Activated naive CD8-positive, alpha-beta T cell treated with anti-CD3 and anti-CD28 coated beads, Interleukin-2, amount 10 ng/mL, durations not matched to agents 7 days and 5 days (primary cell): ENCODE data around the gene PPM1E. TPM values are rescaled to one million over a fixed set of nuclear protein-coding genes. Genes with fewer than 3 reads are reported as not detected.

Source experiments
- ATAC-seq: fragments of 150-1000 bp; cut with Tn5 transposase; one replicate; pipeline ENCODE4 v1.10.0; 2021; ENCODE audit warnings: low read depth, moderate library complexity
- POLR2A ChIA-PET: fragments of 350-600 bp; sonication (Branson Sonifier 250); formaldehyde crosslinking; loops from one replicate; lab custom pipeline; 2021; ENCODE audit warnings: antibody characterized with exemption; lab: Charles Lee
- DNase-seq: peaks from one replicate; pipeline ENCODE4 v3.0.0; 2021
- H3K27ac Mint-ChIP-seq: one replicate; pipeline ENCODE4 v1.8.0; 2022; ENCODE audit warnings: mild to moderate bottlenecking, mixed read lengths
- H3K27me3 Mint-ChIP-seq: one replicate; pipeline ENCODE4 v1.8.0; 2022; ENCODE audit warnings: mild to moderate bottlenecking, moderate library complexity, mixed read lengths
- H3K36me3 Mint-ChIP-seq: one replicate; pipeline ENCODE4 v1.8.0; 2021; ENCODE audit warnings: mild to moderate bottlenecking, mixed read lengths
- H3K4me1 Mint-ChIP-seq: one replicate; pipeline ENCODE4 v1.8.0; 2021; ENCODE audit warnings: mixed read lengths
- H3K4me3 Mint-ChIP-seq: one replicate; pipeline ENCODE4 v1.8.0; 2022; ENCODE audit warnings: mild to moderate bottlenecking, moderate library complexity, mixed read lengths
- H3K9me3 Mint-ChIP-seq: one replicate; pipeline ENCODE4 v1.8.0; 2021; ENCODE audit warnings: mixed read lengths
- total RNA-seq, 2 experiments: library from RNA; stranded (reverse); gene quantifications; one replicate each; pipeline ENCODE4 v1.2.3, GENCODE V29; 2021

Gene PPM1E
- total RNA-seq, 2 experiments from 2014 or later = not detected

DNA sequence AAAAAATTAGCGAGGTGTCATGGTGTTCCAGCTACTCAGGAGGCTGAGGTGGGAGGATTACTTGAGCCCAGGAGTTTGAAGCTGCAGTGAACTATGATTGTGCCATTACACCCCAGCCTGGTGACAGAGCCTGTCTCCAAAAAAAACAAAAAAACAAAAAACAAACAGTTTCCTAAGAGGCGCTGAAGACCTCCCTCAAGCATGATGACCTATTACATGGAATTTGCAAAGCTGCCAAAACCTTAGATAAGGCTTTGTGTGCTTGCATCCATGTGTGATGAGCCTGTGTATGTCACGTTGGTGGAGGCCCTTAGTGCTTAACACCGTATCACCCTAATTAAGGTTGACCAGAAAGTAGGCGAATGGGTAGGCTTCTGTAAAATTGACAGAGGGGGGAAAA, 143.5 kb downstream of the PPM1E start:
- Mint-ChIP-seq H3K36me3 (no peaks in the 10 kb centered on the region), H3K27me3 (peaks cover 16% of the 10 kb centered on the region), H3K4me1 (no peaks in the 10 kb centered on the region), H3K9me3 (peaks cover 2% of the 10 kb centered on the region), H3K27ac (no peak overlapping the region), H3K4me3 (no peak overlapping the region)
- ATAC-seq = no peak
- DNase-seq = no peak
- POLR2A ChIA-PET = no interaction called here

DNA sequence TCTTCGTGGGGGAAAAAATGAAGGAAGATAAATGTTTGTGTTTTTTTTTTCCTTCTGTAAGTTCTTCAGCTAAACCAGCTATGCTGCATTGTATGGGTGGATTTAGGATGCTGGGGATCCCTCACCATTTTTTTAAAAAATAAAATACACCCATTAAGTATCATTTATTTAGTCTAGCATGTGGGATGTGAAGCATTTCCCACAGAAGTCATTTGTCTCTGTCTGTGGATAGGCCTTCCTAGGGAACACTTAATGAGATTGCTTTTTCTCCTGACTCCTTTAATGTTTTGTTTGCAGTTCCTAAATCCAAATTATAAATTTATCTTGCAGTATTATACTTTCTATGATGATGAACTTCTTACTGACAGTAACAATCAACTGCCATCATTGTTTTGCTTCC, 146.7 kb downstream of the PPM1E start:
- Mint-ChIP-seq H3K4me3 (no peak overlapping the region), H3K27ac (no peak overlapping the region), H3K36me3 (no peaks in the 10 kb centered on the region), H3K27me3 (peaks cover 19% of the 10 kb centered on the region), H3K4me1 (no peaks in the 10 kb centered on the region), H3K9me3 (peaks cover 2% of the 10 kb centered on the region)
- POLR2A ChIA-PET = no interaction called here
- DNase-seq (no peak), ATAC-seq (no peak)

DNA sequence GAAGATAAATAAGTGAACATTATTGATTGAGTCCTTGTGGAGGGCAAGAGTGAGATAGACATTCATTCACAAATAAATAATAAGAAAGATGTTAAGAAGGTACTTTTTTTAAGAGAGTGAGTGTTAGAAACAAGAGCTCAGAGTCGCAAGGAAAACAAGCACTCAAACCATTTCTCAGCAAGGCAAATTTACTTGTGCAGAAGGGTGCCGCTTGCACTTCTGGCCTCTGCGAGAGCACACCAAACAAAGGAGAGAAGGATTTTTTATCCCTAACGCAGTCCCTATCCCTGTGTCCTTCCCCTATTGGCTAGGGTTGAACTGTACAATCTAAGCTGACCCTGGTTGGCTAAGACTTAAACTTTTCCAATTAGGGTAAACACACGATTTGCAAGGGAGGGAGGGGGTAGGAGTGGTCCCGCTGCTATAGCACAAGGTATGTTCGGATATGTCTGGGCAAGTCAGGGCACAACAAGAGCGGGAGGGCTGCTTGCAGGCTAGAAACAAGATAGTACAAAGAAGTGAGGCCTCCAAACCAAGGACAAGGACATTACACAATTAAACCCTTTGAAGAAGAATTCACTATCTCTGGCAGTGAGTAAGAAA, 156.2 kb downstream of the PPM1E start:
- H3K27me3 Mint-ChIP-seq = peaks cover 7% of the 10 kb centered on the region
- no peaks in the 10 kb centered on the region for H3K36me3 Mint-ChIP-seq
- POLR2A ChIA-PET = no interaction called here
- ATAC-seq = no peak
- no peak overlapping the region for H3K4me3 Mint-ChIP-seq
- H3K9me3 Mint-ChIP-seq = peaks cover 11% of the 10 kb centered on the region
- no peak overlapping the region for H3K27ac Mint-ChIP-seq
- H3K4me1 Mint-ChIP-seq = no peaks in the 10 kb centered on the region
- no peak for DNase-seq

DNA sequence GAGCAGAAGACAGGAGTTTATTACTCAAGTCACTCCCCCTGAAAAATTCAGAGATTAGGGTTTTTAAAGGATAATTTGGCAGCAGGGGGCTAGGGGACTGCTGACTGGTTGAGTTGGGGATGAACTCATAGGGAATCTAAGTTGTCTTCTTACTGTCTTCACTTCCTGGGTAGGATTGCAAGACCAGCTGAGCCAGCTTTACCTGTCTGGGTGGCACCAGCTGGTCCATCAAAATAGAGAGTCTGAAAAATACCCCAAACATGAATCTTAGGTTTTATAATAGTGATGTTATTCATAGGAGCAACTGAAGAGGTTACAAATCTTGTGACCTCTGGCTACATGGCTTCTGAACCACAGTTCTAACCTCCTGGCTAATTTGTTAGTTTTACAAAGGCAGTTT, 157.9 kb downstream of the PPM1E start:
- peaks cover 5% of the 10 kb centered on the region for H3K27me3 Mint-ChIP-seq
- H3K36me3 Mint-ChIP-seq = no peaks in the 10 kb centered on the region
- no peak overlapping the region for H3K27ac Mint-ChIP-seq
- ATAC-seq (no peak), DNase-seq (no peak)
- no peaks in the 10 kb centered on the region for H3K4me1 Mint-ChIP-seq
- H3K4me3 Mint-ChIP-seq = no peak overlapping the region
- H3K9me3 Mint-ChIP-seq = peaks cover 11% of the 10 kb centered on the region
- POLR2A ChIA-PET = no interaction called here

DNA sequence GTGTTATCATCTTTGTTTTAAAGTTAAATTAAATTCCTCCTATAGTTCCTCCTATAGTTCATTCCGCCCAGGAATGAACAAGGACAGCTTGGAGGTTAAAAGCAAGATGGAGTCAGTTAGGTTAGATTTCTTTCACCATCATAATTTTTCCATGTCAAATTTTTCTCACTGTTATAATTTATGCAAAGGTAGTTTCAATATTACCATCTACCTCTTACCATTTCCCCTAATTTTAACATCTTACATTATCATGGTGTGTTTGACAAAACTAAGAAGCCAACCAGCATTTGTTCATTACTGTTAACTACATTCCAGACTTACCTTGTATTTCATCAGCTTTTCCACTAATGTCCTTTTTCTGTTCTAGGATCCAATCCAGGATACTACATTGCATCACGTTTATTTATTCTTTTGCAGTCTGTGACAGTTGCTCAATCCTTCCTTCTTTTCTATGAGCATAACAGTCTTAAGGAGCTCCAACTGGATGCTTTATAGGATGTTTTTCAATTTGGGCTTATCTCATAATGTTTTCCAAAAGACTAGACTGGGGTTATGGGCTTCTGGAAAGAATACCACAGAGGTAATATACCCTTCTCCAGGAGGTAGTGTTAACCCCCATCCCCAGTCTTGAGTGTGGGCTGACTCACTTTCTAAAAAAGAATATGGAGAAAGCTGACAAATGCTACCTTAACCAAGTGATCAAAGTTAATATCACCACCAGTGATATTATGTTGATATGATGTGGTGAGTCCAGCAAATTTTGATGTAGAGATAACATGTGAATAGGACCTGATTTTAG, 158.5 kb downstream of the PPM1E start:
- POLR2A ChIA-PET = no interaction called here
- no peak for ATAC-seq
- Mint-ChIP-seq H3K4me3 (no peak overlapping the region), H3K9me3 (peaks cover 11% of the 10 kb centered on the region), H3K27me3 (peaks cover 5% of the 10 kb centered on the region), H3K36me3 (no peaks in the 10 kb centered on the region), H3K27ac (no peak overlapping the region), H3K4me1 (no peaks in the 10 kb centered on the region)
- DNase-seq = no peak

DNA sequence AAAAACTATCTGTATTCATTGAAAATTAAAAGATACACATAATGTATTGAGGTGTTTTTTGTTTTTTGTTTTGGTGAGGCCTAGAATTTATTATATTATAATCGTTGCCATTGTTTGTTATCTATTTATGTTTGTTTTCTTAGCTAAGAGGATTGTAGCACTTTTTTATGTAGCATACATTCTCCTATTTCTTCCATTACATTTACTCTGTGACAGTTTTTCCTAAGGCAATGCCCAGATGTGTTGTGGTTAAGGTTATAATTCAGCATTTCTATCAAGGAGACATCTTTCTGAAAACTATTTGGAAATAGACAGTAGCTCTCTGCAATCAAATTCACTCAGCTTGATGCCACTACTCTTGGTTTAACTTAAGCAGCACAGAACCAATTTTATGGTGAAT, 161.6 kb downstream of the PPM1E start:
- H3K9me3 Mint-ChIP-seq = peaks cover 4% of the 10 kb centered on the region
- no peaks in the 10 kb centered on the region for H3K36me3 Mint-ChIP-seq
- H3K27ac Mint-ChIP-seq = no peak overlapping the region
- no peak for ATAC-seq
- peaks cover 5% of the 10 kb centered on the region for H3K4me1 Mint-ChIP-seq
- H3K4me3 Mint-ChIP-seq = no peak overlapping the region
- H3K27me3 Mint-ChIP-seq = peaks cover 4% of the 10 kb centered on the region
- POLR2A ChIA-PET = no interaction called here
- no peak for DNase-seq

DNA sequence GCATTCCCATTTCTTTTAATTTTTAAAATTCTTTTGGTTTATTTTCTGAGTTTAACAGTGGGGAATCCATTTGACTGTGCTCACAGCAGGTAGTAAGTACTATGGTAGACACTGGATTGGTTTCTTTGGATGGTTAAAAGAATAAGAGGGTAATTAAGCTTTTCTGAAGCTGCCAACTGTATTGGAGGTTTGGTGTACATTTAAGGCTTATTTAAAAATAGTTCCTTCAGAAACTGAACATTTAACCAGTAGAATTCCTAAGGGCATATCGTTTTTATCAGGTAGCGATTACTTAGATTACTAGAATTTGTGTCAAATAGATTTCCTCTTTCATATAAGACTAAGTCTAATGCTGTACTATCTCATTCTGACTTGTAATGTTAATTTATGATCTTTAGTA, 162.4 kb downstream of the PPM1E start:
- H3K9me3 Mint-ChIP-seq = peaks cover under 1% of the 10 kb centered on the region
- no peak for DNase-seq
- peaks cover 5% of the 10 kb centered on the region for H3K4me1 Mint-ChIP-seq
- H3K27me3 Mint-ChIP-seq = peaks cover 4% of the 10 kb centered on the region
- H3K27ac Mint-ChIP-seq = no peak overlapping the region
- H3K4me3 Mint-ChIP-seq = no peak overlapping the region
- no peaks in the 10 kb centered on the region for H3K36me3 Mint-ChIP-seq
- POLR2A ChIA-PET = no interaction called here
- ATAC-seq = no peak

DNA sequence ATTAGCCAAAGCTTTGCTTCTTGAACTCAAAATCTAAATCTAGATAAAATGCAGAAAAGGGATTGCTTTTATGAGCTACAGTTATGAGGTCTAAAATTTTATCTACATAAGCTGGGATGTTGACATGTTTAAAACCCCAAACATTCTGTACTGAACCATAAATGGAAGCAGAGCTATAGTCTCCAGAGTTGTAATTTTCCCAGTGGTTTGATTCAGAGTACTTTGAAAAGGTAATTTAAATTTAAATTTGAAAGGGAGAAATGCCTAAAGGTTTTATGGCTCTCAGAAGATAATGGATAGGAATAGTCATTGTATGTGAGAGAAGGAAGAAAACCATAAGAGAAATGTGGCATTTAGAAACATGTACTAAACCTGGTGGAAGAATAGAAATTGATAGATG, 163.2 kb downstream of the PPM1E start:
- no peak for ATAC-seq
- no peaks in the 10 kb centered on the region for H3K9me3 Mint-ChIP-seq
- H3K27me3 Mint-ChIP-seq = peaks cover 4% of the 10 kb centered on the region
- POLR2A ChIA-PET = no interaction called here
- H3K36me3 Mint-ChIP-seq = no peaks in the 10 kb centered on the region
- DNase-seq = no peak
- peaks cover 5% of the 10 kb centered on the region for H3K4me1 Mint-ChIP-seq
- no peak overlapping the region for H3K4me3 Mint-ChIP-seq
- H3K27ac Mint-ChIP-seq = no peak overlapping the region

DNA sequence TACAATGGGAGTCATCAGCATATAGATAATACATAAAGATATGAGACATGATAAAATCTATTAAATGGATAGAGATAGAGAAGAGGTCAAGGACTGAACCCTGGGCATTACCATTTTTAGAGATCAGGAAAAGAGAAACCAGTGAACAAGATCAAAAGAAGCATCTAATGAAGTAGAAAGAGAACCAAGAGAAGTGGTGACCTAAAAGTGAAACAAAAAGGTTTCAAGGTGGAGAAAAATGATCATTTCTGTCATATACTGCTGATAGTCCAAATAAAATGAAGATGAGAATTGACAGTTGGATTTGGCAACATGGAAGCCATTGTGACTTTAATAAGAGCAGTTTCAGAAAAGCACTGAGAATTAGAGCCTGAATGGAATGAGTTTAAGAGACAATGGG, 165.1 kb downstream of the PPM1E start:
- Mint-ChIP-seq H3K27ac (no peak overlapping the region), H3K36me3 (no peaks in the 10 kb centered on the region), H3K4me1 (peaks cover 5% of the 10 kb centered on the region), H3K27me3 (peaks cover 3% of the 10 kb centered on the region), H3K9me3 (no peaks in the 10 kb centered on the region), H3K4me3 (no peak overlapping the region)
- POLR2A ChIA-PET = no interaction called here
- no peak for ATAC-seq
- DNase-seq = no peak

DNA sequence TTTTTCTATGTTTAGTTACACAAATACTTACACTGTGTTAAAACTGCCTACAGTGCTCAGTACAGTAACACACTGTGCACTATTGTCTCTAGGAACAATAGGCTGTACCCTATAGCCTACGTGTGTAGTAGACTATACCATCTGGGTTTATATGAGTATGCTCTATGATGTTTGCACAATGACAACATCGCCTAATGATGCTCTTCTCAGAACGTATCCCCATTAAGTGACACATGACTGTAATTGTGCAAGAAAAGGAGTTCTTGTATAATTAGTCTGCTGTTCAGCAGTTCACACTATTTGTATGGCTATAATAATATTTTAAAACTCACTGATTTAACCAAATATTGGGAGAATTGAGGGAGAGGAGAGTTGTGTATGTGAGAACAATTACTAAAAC, 177.3 kb downstream of the PPM1E start:
- peaks cover 2% of the 10 kb centered on the region for H3K27me3 Mint-ChIP-seq
- H3K4me3 Mint-ChIP-seq = no peak overlapping the region
- H3K36me3 Mint-ChIP-seq = no peaks in the 10 kb centered on the region
- POLR2A ChIA-PET = no interaction called here
- H3K4me1 Mint-ChIP-seq = no peaks in the 10 kb centered on the region
- no peak for DNase-seq
- H3K27ac Mint-ChIP-seq = no peak overlapping the region
- no peaks in the 10 kb centered on the region for H3K9me3 Mint-ChIP-seq
- no peak for ATAC-seq

DNA sequence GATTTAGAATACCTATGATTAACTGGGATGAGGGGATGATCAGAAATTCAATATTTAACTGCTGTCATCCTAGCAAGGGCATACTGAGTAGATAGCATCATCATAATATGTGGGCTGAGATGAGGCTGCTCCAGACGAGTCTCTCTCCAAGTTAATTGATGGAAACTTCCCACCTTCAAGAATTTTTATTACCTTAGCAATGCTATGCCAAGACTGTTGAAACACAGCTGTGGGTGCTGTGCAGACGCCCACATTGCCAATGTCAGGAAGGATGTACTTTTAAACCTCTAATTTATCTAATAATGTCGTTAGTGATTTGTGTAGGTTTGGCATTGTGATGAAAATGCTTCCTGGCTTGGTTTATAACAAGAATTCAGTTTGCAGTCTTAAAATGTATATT, 180.6 kb downstream of the PPM1E start:
- Mint-ChIP-seq H3K27me3 (peaks cover 4% of the 10 kb centered on the region), H3K9me3 (no peaks in the 10 kb centered on the region), H3K4me1 (no peaks in the 10 kb centered on the region), H3K4me3 (no peak overlapping the region), H3K36me3 (no peaks in the 10 kb centered on the region), H3K27ac (no peak overlapping the region)
- ATAC-seq (no peak), DNase-seq (no peak)
- POLR2A ChIA-PET = no interaction called here

DNA sequence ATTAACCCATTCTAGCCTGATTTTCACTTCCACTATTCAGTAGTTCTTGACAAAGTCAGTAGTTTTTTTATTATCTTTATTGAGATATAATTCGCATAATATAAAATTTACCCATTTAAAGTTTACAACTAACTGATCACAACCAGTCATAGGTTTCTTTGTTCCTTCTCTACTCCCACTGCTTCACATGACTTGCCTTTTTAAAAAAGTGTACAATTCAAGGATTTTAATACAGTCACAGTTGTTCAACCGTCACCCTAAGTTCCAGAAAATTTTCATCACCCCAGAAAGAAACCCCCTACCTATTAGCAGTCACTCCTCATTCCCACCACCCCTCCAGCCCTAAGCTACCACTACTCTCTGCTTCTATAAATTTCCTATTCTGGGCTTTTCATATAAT, 188.5 kb downstream of the PPM1E start:
- Mint-ChIP-seq H3K4me1 (no peaks in the 10 kb centered on the region), H3K27me3 (peaks cover 11% of the 10 kb centered on the region), H3K9me3 (peaks cover 9% of the 10 kb centered on the region), H3K27ac (no peak overlapping the region), H3K36me3 (peaks cover 2% of the 10 kb centered on the region), H3K4me3 (no peak overlapping the region)
- ATAC-seq = no peak
- POLR2A ChIA-PET = interaction anchor here (0.7 kb wide), 1 partner anchor 920 kb away, joined by 4 read pairs; no protein-coding TSS in a partner anchor
- no peak for DNase-seq

DNA sequence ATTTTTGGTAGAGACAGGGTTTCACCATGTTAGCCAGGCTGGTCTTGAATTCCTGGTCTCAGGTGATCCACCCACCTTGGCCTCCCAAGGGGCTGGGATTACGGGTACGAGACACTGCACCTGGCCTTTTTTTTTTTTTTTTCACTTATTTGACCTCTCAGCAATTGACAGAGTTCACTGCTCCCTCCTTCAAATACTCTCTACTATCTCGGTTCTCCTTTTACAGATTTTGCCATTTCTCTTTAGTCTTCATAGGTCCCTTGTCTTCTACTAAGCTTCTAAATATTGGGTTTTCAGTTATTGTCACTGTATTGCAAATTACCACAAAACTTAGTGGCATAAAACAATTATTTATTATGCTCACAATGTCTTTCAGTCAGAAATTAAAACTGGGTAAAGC, 191.8 kb downstream of the PPM1E start:
- no peak overlapping the region for H3K27ac Mint-ChIP-seq
- peaks cover 15% of the 10 kb centered on the region for H3K27me3 Mint-ChIP-seq
- ATAC-seq (no peak), DNase-seq (no peak)
- H3K4me3 Mint-ChIP-seq = no peak overlapping the region
- peaks cover 25% of the 10 kb centered on the region for H3K9me3 Mint-ChIP-seq
- H3K36me3 Mint-ChIP-seq = peaks cover 9% of the 10 kb centered on the region
- POLR2A ChIA-PET = no interaction called here
- no peaks in the 10 kb centered on the region for H3K4me1 Mint-ChIP-seq

DNA sequence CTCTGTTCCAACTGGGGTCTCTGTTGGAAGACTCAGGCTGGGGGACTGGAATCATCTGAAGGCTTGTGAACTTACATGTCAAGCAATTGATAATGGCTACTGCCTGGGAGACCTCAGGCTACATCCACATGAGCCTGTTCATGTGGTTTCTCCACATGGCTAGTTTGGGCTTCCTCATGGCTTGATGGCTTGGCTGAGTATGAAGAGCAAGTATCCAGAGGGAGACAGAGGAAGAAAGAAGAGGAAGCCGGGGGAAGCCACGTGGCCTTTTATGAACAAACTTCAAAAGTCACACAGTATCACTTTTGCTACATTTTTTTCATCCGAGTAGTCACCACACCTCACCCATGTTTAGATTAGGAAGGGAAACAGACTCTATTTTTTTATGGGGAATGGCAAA, 192.2 kb downstream of the PPM1E start:
- Mint-ChIP-seq H3K9me3 (peaks cover 25% of the 10 kb centered on the region), H3K27ac (no peak overlapping the region), H3K4me3 (no peak overlapping the region), H3K4me1 (no peaks in the 10 kb centered on the region), H3K27me3 (peaks cover 15% of the 10 kb centered on the region), H3K36me3 (peaks cover 9% of the 10 kb centered on the region)
- POLR2A ChIA-PET = no interaction called here
- DNase-seq (no peak), ATAC-seq (no peak)
